CD14-positive monocyte (primary cell): ENCODE measurements around the gene FAM111B. TPM values are rescaled to one million over a fixed set of nuclear protein-coding genes. Genes with fewer than 3 reads are reported as not detected.

Source experiments
- DNase-seq, 3 donors: peaks; one replicate each; pipeline ENCODE4 v3.0.0-alpha.2; 2011 to 2022
- H2AFZ ChIP-seq: 2 replicates; pipeline ENCODE4 v1.6.0; 2012; ENCODE audit warnings: mild to moderate bottlenecking, low read depth, low read length, inconsistent platforms; ENCODE audit not compliant: insufficient read depth, poor library complexity, severe bottlenecking
- H3K27ac ChIP-seq, 2 donors: 1 replicate in 1 of 2; 2 replicates in 1 of 2; pipeline ENCODE4 v1.5.1; 2012 to 2013; ENCODE audit warnings: low read length in 2 of 2, control low read depth in 1 of 2, inconsistent platforms in 1 of 2, low read depth in 1 of 2, mild to moderate bottlenecking in 1 of 2
- H3K27me3 ChIP-seq, 2 donors: one replicate each; pipeline versions ENCODE4 v1.6.0 to v1.6.1; 2011 to 2013; ENCODE audit warnings: low read length in 2 of 2; ENCODE audit not compliant: control insufficient read depth in 2 of 2, insufficient read depth in 2 of 2
- H3K36me3 ChIP-seq, 2 donors: replicated peaks in 1 of 2; 1 replicate in 1 of 2; 2 replicates in 1 of 2; pipeline versions ENCODE4 v1.5.1 to v1.6.1; 2012 to 2013; ENCODE audit warnings: low read length in 2 of 2, control low read depth in 1 of 2, inconsistent platforms in 1 of 2, mild to moderate bottlenecking in 1 of 2; ENCODE audit not compliant: insufficient read depth in 2 of 2, control insufficient read depth in 1 of 2
- H3K4me1 ChIP-seq, 2 donors: 1 replicate in 1 of 2; 2 replicates in 1 of 2; pipeline versions ENCODE4 v1.5.1 to v1.6.1; 2012 to 2013; ENCODE audit warnings: low read length in 2 of 2, control low read depth in 1 of 2, inconsistent platforms in 1 of 2, mild to moderate bottlenecking in 1 of 2, moderate library complexity in 1 of 2; ENCODE audit not compliant: insufficient read depth in 2 of 2, control insufficient read depth in 1 of 2
- H3K4me2 ChIP-seq: replicated peaks from 2 replicates; pipeline ENCODE3; 2012; ENCODE audit warnings: low read length, moderate library complexity, mild to moderate bottlenecking; ENCODE audit not compliant: poor library complexity, severe bottlenecking; ENCODE audit errors: extremely low read depth
- H3K4me3 ChIP-seq, 3 experiments: fragments of 200-600 bp in 1 of 3; sonication (generic) in 1 of 3; replicated peaks in 1 of 3; 1 replicate in 2 of 3; 2 replicates in 1 of 3; pipeline ENCODE4 v1.5.1; 2011 to 2013; ENCODE audit warnings: low read length in 3 of 3, mild to moderate bottlenecking in 3 of 3, control low read depth in 2 of 3, low read depth in 2 of 3, inconsistent platforms in 1 of 3, moderate library complexity in 1 of 3
- H3K79me2 ChIP-seq: 2 replicates; pipeline ENCODE4 v1.6.0; 2012; ENCODE audit warnings: mild to moderate bottlenecking, control low read depth, inconsistent platforms, low read length, moderate library complexity; ENCODE audit not compliant: insufficient read depth
- H3K9ac ChIP-seq: 2 replicates; pipeline ENCODE4 v1.6.0; 2017; ENCODE audit warnings: low read length, mild to moderate bottlenecking; ENCODE audit not compliant: insufficient read depth, poor library complexity, severe bottlenecking
- H3K9me3 ChIP-seq, 2 donors: replicated peaks in 1 of 2; 1 replicate in 1 of 2; 2 replicates in 1 of 2; pipeline versions ENCODE4 v1.5.1 to v1.6.1; 2012 to 2013; ENCODE audit warnings: low read length in 2 of 2, control low read depth in 1 of 2; ENCODE audit not compliant: control insufficient read depth in 1 of 2, insufficient read depth in 1 of 2
- H4K20me1 ChIP-seq: 2 replicates; pipeline ENCODE4 v1.6.0; 2012; ENCODE audit warnings: mild to moderate bottlenecking, low read length, control low read depth, moderate library complexity; ENCODE audit not compliant: insufficient read depth
- H3K27ac Mint-ChIP-seq, 7 donors: one replicate each; pipeline ENCODE4 v1.8.0; 2020; ENCODE audit warnings: mild to moderate bottlenecking in 7 of 7, mixed read lengths in 7 of 7, moderate library complexity in 6 of 7, inconsistent platforms in 2 of 7
- H3K27me3 Mint-ChIP-seq, 3 donors: one replicate each; pipeline ENCODE4 v1.8.0; 2021 to 2022; ENCODE audit warnings: low read depth in 3 of 3, mild to moderate bottlenecking in 3 of 3, mixed read lengths in 3 of 3, moderate library complexity in 3 of 3, inconsistent platforms in 1 of 3
- H3K36me3 Mint-ChIP-seq, 2 donors: one replicate each; pipeline ENCODE4 v1.8.0; 2020; ENCODE audit warnings: mixed read lengths in 2 of 2, inconsistent platforms in 1 of 2, mild to moderate bottlenecking in 1 of 2
- H3K4me1 Mint-ChIP-seq: one replicate; pipeline ENCODE4 v1.8.0; 2020; ENCODE audit warnings: mild to moderate bottlenecking, mixed read lengths
- H3K4me3 Mint-ChIP-seq, 2 donors: one replicate each; pipeline ENCODE4 v1.8.0; 2020; ENCODE audit warnings: mild to moderate bottlenecking in 2 of 2, mixed read lengths in 2 of 2, moderate library complexity in 1 of 2
- H3K9me3 Mint-ChIP-seq, 7 donors: one replicate each; pipeline ENCODE4 v1.8.0; 2020 to 2022; ENCODE audit warnings: mixed read lengths in 7 of 7, mild to moderate bottlenecking in 6 of 7, moderate library complexity in 6 of 7, inconsistent platforms in 2 of 7
- WGBS: methylation state at CpG from one replicate; pipeline ENCODE4 v1.1.5; 2013; ENCODE audit warnings: missing lambda C conversion rate; ENCODE audit not compliant: insufficient coverage; 5-methylcytosine and 5-hydroxymethylcytosine counted together
- intact Hi-C, 2 donors: fragments of 100-400 bp; cut with micrococcal nuclease; formaldehyde crosslinking; loops; one replicate each; pipeline versions ENCODE4 v1.15.0 to v1.15.1; 2023
- polyA plus RNA-seq, 3 donors: library from polyadenylated mRNA; depleted of rRNA in 1 of 3; unstranded in 2 of 3; stranded (reverse) in 1 of 3; fragments of 300-500 nt in 2 of 3; fragments of >200 nt in 1 of 3; fragmentation: Illumina TruSeq in 2 of 3; gene quantifications; 1 replicate in 2 of 3; 2 replicates in 1 of 3; pipeline ENCODE4 v1.2.3, GENCODE V29; 2012 to 2021
- TF ChIP-seq, protein P1 (sequence below): fragments of 200-600 bp; IDR thresholded peaks from one replicate; pipeline ENCODE4 v1.8.0; 2022; ENCODE audit warnings: antibody characterized with exemption, mild to moderate bottlenecking

Gene FAM111B
- polyA plus RNA-seq, 3 donors, result 0.09 TPM; not detected in 2

DNA sequence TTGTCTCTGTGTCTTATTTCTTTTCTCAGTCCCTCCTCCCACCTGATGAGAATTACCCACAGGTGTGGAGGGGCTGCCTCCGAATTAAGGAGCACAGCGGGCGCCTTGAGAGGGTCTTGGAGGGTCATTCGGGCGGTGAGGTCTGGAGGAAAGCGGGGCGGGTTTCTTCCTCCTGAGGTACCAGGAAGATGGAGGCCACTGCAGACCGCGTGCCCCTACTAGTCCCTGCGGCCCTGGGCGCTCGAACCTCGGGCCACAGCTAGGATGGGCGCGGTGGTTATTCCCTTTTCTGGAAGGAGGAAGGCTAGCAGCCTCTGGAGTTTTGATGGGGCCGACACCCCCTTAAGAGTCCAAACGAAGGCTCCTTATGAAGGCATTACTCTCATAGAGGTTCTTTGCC, 30.2 kb downstream of the FAM111B start:
- no peaks in the 10 kb centered on the region for H3K27me3 ChIP-seq
- peaks cover 3 to 13% of the 10 kb centered on the region in 2 donors for H3K9me3 ChIP-seq
- peaks cover 15% of the 10 kb centered on the region for H3K4me1 Mint-ChIP-seq
- peaks cover 6% of the 10 kb centered on the region for H3K79me2 ChIP-seq
- peaks cover 0 to 2% (median 0%) of the 10 kb centered on the region in 3 donors for H3K27me3 Mint-ChIP-seq
- H4K20me1 ChIP-seq, result no peaks in the 10 kb centered on the region
- H3K4me2 ChIP-seq, result no peak overlapping the region
- peaks cover 5 to 13% (median 11%) of the 10 kb centered on the region in 7 donors for H3K9me3 Mint-ChIP-seq
- H3K27ac Mint-ChIP-seq, result no peak overlapping the region
- H3K36me3 ChIP-seq, result peaks cover 16 to 42% of the 10 kb centered on the region in 2 donors
- no peak overlapping the region for H3K4me3 Mint-ChIP-seq
- peaks cover 8 to 13% of the 10 kb centered on the region in 2 donors for H3K4me1 ChIP-seq
- no peak overlapping the region for H3K27ac ChIP-seq
- TF ChIP-seq, protein P1, sequence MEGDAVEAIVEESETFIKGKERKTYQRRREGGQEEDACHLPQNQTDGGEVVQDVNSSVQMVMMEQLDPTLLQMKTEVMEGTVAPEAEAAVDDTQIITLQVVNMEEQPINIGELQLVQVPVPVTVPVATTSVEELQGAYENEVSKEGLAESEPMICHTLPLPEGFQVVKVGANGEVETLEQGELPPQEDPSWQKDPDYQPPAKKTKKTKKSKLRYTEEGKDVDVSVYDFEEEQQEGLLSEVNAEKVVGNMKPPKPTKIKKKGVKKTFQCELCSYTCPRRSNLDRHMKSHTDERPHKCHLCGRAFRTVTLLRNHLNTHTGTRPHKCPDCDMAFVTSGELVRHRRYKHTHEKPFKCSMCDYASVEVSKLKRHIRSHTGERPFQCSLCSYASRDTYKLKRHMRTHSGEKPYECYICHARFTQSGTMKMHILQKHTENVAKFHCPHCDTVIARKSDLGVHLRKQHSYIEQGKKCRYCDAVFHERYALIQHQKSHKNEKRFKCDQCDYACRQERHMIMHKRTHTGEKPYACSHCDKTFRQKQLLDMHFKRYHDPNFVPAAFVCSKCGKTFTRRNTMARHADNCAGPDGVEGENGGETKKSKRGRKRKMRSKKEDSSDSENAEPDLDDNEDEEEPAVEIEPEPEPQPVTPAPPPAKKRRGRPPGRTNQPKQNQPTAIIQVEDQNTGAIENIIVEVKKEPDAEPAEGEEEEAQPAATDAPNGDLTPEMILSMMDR, result no peak
- peaks cover 50 to 52% of the 10 kb centered on the region in 2 donors for H3K36me3 Mint-ChIP-seq
- intact Hi-C loops, result no loop called here
- 87% methylated on average over 10 of the region's 17 CpGs for WGBS
- no peak overlapping the region for H3K4me3 ChIP-seq
- DNase-seq, result no peak
- H3K9ac ChIP-seq, result no peak overlapping the region
- H2AFZ ChIP-seq, result no peak overlapping the region

DNA sequence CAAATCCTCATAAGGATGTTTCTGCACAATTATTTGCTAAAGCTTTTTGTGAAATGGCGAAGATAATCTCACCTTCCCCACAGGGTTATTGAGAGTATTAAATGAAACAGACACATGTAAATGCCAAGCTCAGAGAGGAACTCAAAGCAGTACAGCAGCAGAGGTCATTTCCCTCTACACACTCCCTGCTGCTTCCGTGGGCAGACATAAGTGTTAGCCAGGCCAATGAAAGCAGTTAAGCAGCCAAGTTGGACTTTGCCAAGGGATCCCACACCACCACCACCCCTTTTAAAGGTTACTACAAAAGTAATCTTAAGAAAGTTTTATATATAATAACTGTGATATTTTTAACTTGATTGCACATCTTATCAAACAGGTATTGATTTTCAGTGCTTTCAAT, 31.6 kb downstream of the FAM111B start:
- H3K27me3 ChIP-seq, result no peaks in the 10 kb centered on the region
- WGBS, result no CpG with 5 or more reads among the region's 2 CpGs
- H3K4me1 ChIP-seq, result peaks cover 16 to 22% of the 10 kb centered on the region in 2 donors
- no peak overlapping the region for H3K27ac ChIP-seq
- no peak overlapping the region for H3K4me2 ChIP-seq
- H3K9ac ChIP-seq, result no peak overlapping the region
- no peaks in the 10 kb centered on the region for H3K9me3 ChIP-seq
- peaks cover 36 to 37% of the 10 kb centered on the region in 2 donors for H3K36me3 Mint-ChIP-seq
- peaks cover 10 to 27% of the 10 kb centered on the region in 2 donors for H3K36me3 ChIP-seq
- intact Hi-C loops, result no loop called here
- H3K4me1 Mint-ChIP-seq, result peaks cover 25% of the 10 kb centered on the region
- TF ChIP-seq, protein P1, result no peak
- H4K20me1 ChIP-seq, result no peaks in the 10 kb centered on the region
- DNase-seq, result no peak
- peaks cover 0 to 2% (median 0%) of the 10 kb centered on the region in 3 donors for H3K27me3 Mint-ChIP-seq
- H3K27ac Mint-ChIP-seq, result no peak overlapping the region
- peaks cover 16% of the 10 kb centered on the region for H3K79me2 ChIP-seq
- H3K4me3 Mint-ChIP-seq, result no peak overlapping the region
- H2AFZ ChIP-seq, result no peak overlapping the region
- no peak overlapping the region for H3K4me3 ChIP-seq
- H3K9me3 Mint-ChIP-seq, result no peaks in the 10 kb centered on the region
